GM21529 (cell line): ENCODE results near the gene APLNR.

Source experiments
- ATAC-seq: cut with Tn5 transposase; IDR thresholded peaks from one replicate; pipeline ENCODE4 v1.9.1; 2021; ENCODE audit not compliant: unreplicated experiment

Gene APLNR

GRCh38 chr11:57219021-57219627 lies 17.9 kb downstream of the APLNR start:
- ATAC-seq = no peak

GRCh38 chr11:57217053-57217452 lies 20.0 kb downstream of the APLNR start:
- no peak for ATAC-seq

- ATAC-seq = no peak
Measured at GRCh38 chr11:57216463-57216862, 20.6 kb downstream of the APLNR start.

- ATAC-seq = no peak
Measured at GRCh38 chr11:57214494-57214893, 22.6 kb downstream of the APLNR start.

GRCh38 chr11:57214098-57214417 lies 23.0 kb downstream of the APLNR start:
- ATAC-seq = no peak

- no peak for ATAC-seq
Measured at GRCh38 chr11:57213342-57214097, 23.5 kb downstream of the APLNR start.

- no peak for ATAC-seq
Measured at GRCh38 chr11:57210781-57211180, 26.3 kb downstream of the APLNR start.

- ATAC-seq = no peak
Measured at GRCh38 chr11:57207168-57207567, 29.9 kb downstream of the APLNR start.

GRCh38 chr11:57205041-57205641 lies 31.9 kb downstream of the APLNR start:
- ATAC-seq = no peak

- ATAC-seq = no peak
Measured at GRCh38 chr11:57203882-57204480, 33.1 kb downstream of the APLNR start.

- no peak for ATAC-seq
Measured at GRCh38 chr11:57203359-57203758, 33.7 kb downstream of the APLNR start.

GRCh38 chr11:57202281-57202680 lies 34.8 kb downstream of the APLNR start:
- no peak for ATAC-seq

- ATAC-seq = no peak
Measured at GRCh38 chr11:57200917-57201316, 36.1 kb downstream of the APLNR start.

- no peak for ATAC-seq
Measured at GRCh38 chr11:57199330-57199729, 37.7 kb downstream of the APLNR start.

- ATAC-seq = no peak
Measured at GRCh38 chr11:57197762-57198161, 39.3 kb downstream of the APLNR start.

- no peak for ATAC-seq
Measured at GRCh38 chr11:57196596-57196995, 40.5 kb downstream of the APLNR start.

- no peak for ATAC-seq
Measured at GRCh38 chr11:57192316-57192715, 44.7 kb downstream of the APLNR start.

- ATAC-seq = no peak
Measured at GRCh38 chr11:57191311-57192219, 45.5 kb downstream of the APLNR start.

GRCh38 chr11:57190548-57190947 lies 46.5 kb downstream of the APLNR start:
- no peak for ATAC-seq
